ENCODE data around the gene CAMTA1.

GRCh38 chr1:7285856-7286454, 500.7 kb downstream of the CAMTA1 start:
- TF ChIP-seq CTCF (conservative IDR thresholded peaks at IDR 0.05; ENCODE audit: low read length) (no peak), EZH2phosphoT487 (IDR thresholded peaks at IDR 0.05; ENCODE audit: borderline replicate concordance, low read depth, low read length) (no peak)
